Stimulated activated CD8-positive, alpha-beta memory T cell treated with anti-CD3 and anti-CD28 coated beads, Interleukin-7, amount 100 ng/mL, for 4 hours (primary cell): ENCODE measurements around the gene FOXL3.
"Not testable (repeated sequence)": the region's sequence is repeated elsewhere in the genome, so short reads cannot be mapped to it uniquely, and the experiment has no call there.

Source experiments
- DNase-seq, 2 donors: peaks; one replicate each; pipeline ENCODE4 v3.0.0-alpha.2; 2020; ENCODE audit warnings: low read depth in 2 of 2

The FOXL3 gene

GRCh38 chr7:323410-323809 lies 33.4 kb downstream of the FOXL3 start:
- no peak for DNase-seq

GRCh38 chr7:324011-324410 lies 34.0 kb downstream of the FOXL3 start:
- DNase-seq, result no peak

- DNase-seq, result no peak
These were observed 35.3 kb downstream of the FOXL3 start for GRCh38 chr7:325051-325798.

DNA sequence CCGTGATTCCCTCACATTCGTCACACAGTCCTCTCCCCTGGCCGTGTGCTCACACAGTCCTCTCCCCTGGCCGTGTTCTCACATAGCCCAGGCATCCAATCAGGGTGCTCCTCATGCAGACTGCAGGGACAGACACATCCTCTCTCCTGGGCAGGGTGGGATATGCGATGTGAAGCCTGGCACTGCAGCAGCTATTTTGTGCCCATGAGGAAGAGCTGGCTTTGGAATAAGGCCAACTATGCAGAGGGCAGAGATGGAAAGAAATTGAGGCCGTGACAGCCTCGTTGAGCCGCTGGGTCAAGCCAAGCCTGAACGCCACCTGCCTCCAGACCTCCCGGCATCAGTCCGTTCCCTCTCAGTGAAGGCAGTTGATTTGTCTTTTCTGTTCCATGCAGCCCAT lies 35.8 kb downstream of the FOXL3 start:
- DNase-seq, result no peak

- DNase-seq, result no peak
These were observed 36.3 kb downstream of the FOXL3 start for GRCh38 chr7:326273-326672.

GRCh38 chr7:326809-327232 lies 36.9 kb downstream of the FOXL3 start:
- DNase-seq, result no peak

- no peak for DNase-seq
These were observed 37.4 kb downstream of the FOXL3 start for GRCh38 chr7:327233-327931.

DNA sequence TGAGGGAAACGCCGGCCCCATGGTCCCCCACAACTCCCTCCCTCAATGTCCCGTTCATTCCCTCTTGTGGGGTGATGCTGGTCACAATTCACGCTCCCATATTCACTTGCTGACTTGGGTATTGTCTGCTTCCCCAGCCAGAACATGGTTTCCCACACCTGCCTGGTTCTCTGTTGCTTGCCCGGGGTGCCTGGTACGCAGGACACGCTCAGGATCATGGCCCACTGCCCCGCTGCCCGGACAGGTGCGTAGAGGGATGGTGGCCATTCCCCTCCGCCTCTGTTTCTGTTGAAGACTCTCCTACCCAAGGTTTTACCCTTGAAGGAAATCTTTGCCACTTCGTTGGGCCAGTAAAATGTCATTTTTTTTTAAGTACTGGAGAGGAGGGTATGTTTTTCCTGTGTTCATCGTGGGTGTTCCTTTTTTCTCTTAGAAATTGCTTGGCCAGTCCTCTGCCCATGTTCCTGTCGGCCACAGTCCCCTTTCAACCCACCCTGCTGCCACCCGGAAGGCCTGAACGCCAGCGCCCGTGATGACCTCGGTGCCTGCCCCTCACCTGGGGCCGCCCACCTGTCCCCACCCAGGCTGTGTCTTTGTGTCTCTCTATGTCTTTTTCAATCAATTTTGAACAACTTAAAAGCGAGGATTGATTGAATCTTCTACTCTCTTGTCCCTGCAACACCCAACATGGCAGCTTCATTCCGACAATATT lies 38.2 kb downstream of the FOXL3 start:
- DNase-seq, result no peak

- DNase-seq, result no peak
These were observed 39.8 kb downstream of the FOXL3 start for GRCh38 chr7:329691-330281.

DNA sequence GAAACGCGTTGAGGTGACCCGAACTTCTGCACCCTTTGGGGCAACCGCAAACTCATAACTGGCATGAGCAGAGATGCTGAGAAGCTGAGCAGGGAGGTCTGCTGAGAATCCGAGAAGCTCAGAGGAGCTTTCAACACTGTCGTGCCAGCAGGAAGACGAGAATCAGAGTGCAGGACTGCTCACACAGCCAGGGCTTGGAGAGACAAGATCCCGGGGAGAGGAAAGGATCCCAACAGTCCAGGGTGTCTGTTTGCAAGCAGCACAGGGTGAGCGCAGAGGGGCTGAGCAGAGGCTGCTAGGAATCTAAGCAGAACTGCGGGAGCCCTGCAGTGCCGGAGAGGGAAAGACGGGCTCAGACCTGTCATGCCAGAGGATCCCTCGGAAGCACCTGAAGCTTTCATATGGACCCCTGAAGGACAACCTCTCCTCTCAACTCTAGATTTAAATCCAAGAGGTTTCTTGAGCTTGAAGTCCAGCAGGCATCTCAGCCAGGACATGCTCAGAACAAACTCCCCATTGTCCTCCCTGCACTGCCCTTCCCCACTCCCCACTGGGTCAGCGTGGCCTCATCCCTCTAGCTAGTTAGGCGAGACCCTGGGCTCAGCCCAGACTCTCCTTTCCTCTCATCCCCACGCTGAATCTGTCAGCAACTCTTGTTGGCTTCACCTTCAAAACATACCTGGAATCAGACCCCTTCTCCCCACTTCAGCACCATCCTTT lies 40.7 kb downstream of the FOXL3 start:
- no peak for DNase-seq

GRCh38 chr7:332020-332517 lies 42.1 kb downstream of the FOXL3 start:
- no peak for DNase-seq

DNA sequence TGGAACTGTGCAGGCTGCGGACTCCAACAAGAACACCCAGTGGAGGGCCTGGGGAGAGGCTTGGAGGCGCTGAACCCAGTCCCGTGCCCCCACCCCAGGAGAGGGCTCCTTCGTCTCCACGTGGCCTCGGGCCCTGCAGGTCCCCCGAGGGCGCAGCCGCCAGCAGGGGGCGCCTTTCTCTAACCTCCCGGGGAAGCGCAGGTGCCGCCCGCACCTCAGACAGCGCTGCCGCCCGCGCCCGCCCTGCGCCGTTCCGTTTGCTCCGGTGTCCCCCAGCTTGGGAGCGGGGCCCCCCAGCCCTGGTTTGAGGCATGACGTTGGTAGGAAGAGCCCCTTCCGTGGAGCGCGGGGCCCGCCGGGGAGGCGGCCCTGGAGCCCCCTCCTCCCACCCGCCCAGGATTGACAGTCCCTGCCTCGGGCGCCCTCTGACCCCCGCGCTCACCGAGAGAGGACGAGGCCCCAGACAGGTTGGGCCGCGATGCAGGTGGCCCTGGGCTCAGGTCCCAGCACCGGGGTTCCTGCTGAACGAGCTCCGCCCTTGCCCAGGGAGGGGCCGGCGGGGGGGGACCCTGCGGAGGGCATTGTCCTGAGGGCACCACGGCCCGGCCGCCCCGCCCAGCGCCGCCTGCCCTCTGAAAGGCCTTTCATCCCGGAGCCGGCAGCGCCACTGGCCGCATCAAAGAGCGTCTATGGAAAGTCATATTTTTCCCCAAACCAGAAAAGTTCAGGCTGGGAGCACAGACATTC lies 42.8 kb downstream of the FOXL3 start:
- peak; percentile 79 to 82 for DNase-seq

- DNase-seq, result no peak
These were observed 43.4 kb downstream of the FOXL3 start for GRCh38 chr7:333393-333764.

DNA sequence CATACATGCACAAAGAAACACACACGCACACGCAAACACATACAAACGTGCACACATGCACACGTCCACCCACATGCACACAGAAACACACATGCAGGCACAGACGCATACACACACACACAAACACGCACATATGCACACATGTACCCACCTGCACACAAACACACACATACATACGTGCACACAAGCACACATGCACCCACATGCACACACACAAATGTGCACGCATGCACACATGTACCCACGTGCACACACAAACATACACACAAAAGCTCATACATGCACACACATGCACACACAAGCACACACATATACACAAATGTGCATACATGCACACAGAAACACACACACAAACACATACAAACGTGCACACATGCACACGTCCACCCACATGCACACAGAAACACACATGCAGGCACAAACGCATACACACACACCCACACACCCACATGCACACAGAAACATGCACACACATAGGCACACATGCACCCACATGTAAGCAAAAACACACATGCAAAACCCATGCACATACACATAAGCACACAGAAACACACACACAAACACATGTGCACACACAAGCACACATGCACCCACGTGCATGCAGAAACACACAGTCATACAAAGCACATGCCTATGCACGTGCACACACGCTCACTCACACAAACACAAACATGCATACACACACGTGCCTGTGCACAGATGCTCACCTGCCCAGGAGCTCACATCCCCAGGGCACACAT lies 44.8 kb downstream of the FOXL3 start:
- no peak for DNase-seq

DNA sequence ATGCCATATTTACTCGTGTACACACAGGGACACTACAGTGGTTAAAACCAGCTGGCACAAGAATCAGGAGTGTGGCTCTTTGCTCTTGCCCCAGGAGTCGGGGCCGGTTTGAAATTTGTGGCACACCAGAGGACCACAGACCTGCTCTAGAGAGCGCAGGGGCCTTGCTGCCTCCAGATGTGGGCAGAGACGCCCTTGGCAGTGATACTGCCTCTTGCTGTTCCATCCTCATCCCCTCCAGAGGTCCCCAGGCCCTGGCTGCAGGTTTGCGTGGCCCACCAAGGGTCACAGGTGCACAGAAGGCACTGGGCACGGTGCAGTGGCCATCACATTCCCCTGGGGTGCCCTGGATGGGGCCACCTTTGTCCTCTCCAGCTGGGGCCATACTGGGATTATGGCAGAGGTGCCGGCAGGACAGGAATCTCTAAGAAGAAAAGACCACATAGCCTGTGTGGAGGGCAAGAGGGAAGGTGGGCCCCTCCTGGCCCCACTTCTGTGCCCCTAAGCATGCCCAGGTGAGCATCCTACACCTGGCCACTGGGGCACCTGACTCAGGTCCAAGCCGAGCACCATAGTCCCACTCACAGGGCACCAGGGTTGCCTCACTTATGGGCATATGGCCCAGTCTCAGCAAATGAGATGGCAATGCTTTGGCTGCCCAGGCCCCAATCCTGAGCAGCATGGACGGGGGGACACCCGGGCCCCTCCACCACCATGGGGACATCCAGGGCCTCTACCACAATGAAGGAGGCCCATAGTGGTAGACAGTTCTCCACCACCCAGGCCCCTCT lies 45.6 kb downstream of the FOXL3 start:
- no peak for DNase-seq

GRCh38 chr7:336149-336533 lies 46.2 kb downstream of the FOXL3 start:
- DNase-seq, result not testable (repeated sequence)

- no peak for DNase-seq
These were observed 47.0 kb downstream of the FOXL3 start for GRCh38 chr7:336810-337566.

DNA sequence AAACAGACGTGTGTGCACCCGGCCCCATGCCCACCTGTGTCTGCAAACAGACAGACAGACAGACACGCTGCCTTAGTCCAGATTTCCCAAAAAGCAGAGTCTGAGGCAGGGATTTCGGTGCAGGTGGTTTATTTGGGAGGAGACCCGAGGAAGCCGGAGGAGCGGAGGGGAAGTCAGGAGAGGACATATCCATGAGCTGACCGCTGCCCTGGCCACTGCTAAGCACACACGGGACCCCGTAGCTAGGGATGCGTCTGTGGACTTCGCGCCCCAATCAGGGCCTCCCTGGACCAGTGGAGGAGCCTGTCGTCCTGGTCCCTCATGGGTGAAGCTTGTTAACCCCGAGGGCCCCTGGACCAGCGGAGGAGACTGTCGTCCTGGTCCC lies 47.6 kb downstream of the FOXL3 start:
- no peak for DNase-seq
